Ectodermal cell (in vitro differentiated cells): ENCODE measurements around the gene GUSB.
"Not testable (repeated sequence)": the region's sequence is repeated elsewhere in the genome, so short reads cannot be mapped to it uniquely, and the experiment has no call there.

ENCODE experiments used
- H3K27ac ChIP-seq: 2 replicates; pipeline ENCODE4 v1.7.0; 2013; ENCODE audit warnings: mild to moderate bottlenecking, low read depth, low read length; ENCODE audit not compliant: insufficient read depth, poor library complexity, severe bottlenecking
- H3K27me3 ChIP-seq: 2 replicates; pipeline ENCODE4 v1.7.0; 2013; ENCODE audit warnings: mild to moderate bottlenecking, low read length; ENCODE audit not compliant: insufficient read depth, control insufficient read depth, poor library complexity, severe bottlenecking
- H3K36me3 ChIP-seq: one replicate; pipeline ENCODE4 v1.7.0; 2013; ENCODE audit warnings: low read length; ENCODE audit not compliant: control insufficient read depth, insufficient read depth
- H3K4me1 ChIP-seq: one replicate; pipeline ENCODE4 v1.7.0; 2013; ENCODE audit warnings: low read length; ENCODE audit not compliant: control insufficient read depth, insufficient read depth
- H3K4me3 ChIP-seq: 2 replicates; pipeline ENCODE4 v1.7.0; 2013; ENCODE audit warnings: low read depth, low read length, control low read depth; ENCODE audit not compliant: insufficient read depth
- H3K9me3 ChIP-seq: 2 replicates; pipeline ENCODE4 v1.7.0; 2013; ENCODE audit warnings: mild to moderate bottlenecking, low read length, moderate library complexity; ENCODE audit not compliant: control insufficient read depth
- WGBS, 2 experiments: methylation state at CpG; one replicate each; pipeline ENCODE4 v1.1.7; 2013; ENCODE audit warnings: missing lambda C conversion rate in 2 of 2; 5-methylcytosine and 5-hydroxymethylcytosine counted together

GUSB gene

GRCh38 chr7:65962033-65962432 lies 20.0 kb downstream of the GUSB start:
- Histone ChIP-seq H3K36me3 (peaks cover 29% of the 10 kb centered on the region), H3K4me3 (no peak overlapping the region), H3K27me3 (no peaks in the 10 kb centered on the region), H3K27ac (no peak overlapping the region), H3K9me3 (no peaks in the 10 kb centered on the region), H3K4me1 (no peaks in the 10 kb centered on the region)
- 96 to 99% methylated on average over 6 of the region's 6 CpGs for WGBS, 2 experiments

- Histone ChIP-seq H3K27ac (no peak overlapping the region), H3K4me3 (no peak overlapping the region), H3K9me3 (no peaks in the 10 kb centered on the region), H3K36me3 (peaks cover 20% of the 10 kb centered on the region), H3K4me1 (no peaks in the 10 kb centered on the region), H3K27me3 (no peaks in the 10 kb centered on the region)
- WGBS, 2 experiments = 89 to 91% methylated on average over 19 of the region's 19 CpGs
Observed at GRCh38 chr7:65960351-65961074, 21.5 kb downstream of the GUSB start.

GRCh38 chr7:65955718-65956117 lies 26.3 kb downstream of the GUSB start:
- Histone ChIP-seq H3K27ac (no peak overlapping the region), H3K36me3 (peaks cover 9% of the 10 kb centered on the region), H3K9me3 (no peaks in the 10 kb centered on the region), H3K4me3 (no peak overlapping the region), H3K27me3 (no peaks in the 10 kb centered on the region), H3K4me1 (no peaks in the 10 kb centered on the region)
- WGBS, 2 experiments = 95% methylated on average over 4 of the region's 4 CpGs

GRCh38 chr7:65953890-65954450 lies 28.0 kb downstream of the GUSB start:
- no peak overlapping the region for H3K4me3 ChIP-seq
- WGBS, 2 experiments = 93% methylated on average over 15 of the region's 15 CpGs
- H3K9me3 ChIP-seq = no peaks in the 10 kb centered on the region
- no peaks in the 10 kb centered on the region for H3K27me3 ChIP-seq
- no peaks in the 10 kb centered on the region for H3K36me3 ChIP-seq
- H3K27ac ChIP-seq = no peak overlapping the region
- no peaks in the 10 kb centered on the region for H3K4me1 ChIP-seq

GRCh38 chr7:65953001-65953720 lies 28.9 kb downstream of the GUSB start:
- H3K27me3 ChIP-seq = no peaks in the 10 kb centered on the region
- H3K36me3 ChIP-seq = no peaks in the 10 kb centered on the region
- no peak overlapping the region for H3K4me3 ChIP-seq
- H3K27ac ChIP-seq = no peak overlapping the region
- no peaks in the 10 kb centered on the region for H3K9me3 ChIP-seq
- 94% methylated on average over 5 of the region's 5 CpGs for WGBS, 2 experiments
- no peaks in the 10 kb centered on the region for H3K4me1 ChIP-seq

GRCh38 chr7:65951837-65952578 lies 30.0 kb downstream of the GUSB start:
- Histone ChIP-seq H3K9me3 (no peaks in the 10 kb centered on the region), H3K36me3 (no peaks in the 10 kb centered on the region), H3K4me1 (no peaks in the 10 kb centered on the region), H3K27ac (no peak overlapping the region), H3K27me3 (no peaks in the 10 kb centered on the region), H3K4me3 (no peak overlapping the region)
- WGBS, 2 experiments = 94 to 96% methylated on average over 9 of the region's 9 CpGs

- WGBS, 2 experiments = 94 to 98% methylated on average over 4 of the region's 4 CpGs
- Histone ChIP-seq H3K27ac (no peak overlapping the region), H3K4me3 (no peak overlapping the region), H3K27me3 (no peaks in the 10 kb centered on the region), H3K9me3 (no peaks in the 10 kb centered on the region), H3K4me1 (no peaks in the 10 kb centered on the region), H3K36me3 (no peaks in the 10 kb centered on the region)
Observed at GRCh38 chr7:65946904-65947303, 35.1 kb downstream of the GUSB start.

- H3K4me1 ChIP-seq = not testable (repeated sequence)
- no CpG with 5 or more reads among the region's 5 CpGs for WGBS, 2 experiments
Observed at GRCh38 chr7:65945787-65946186, 36.2 kb downstream of the GUSB start.

GRCh38 chr7:65938336-65938895 lies 43.6 kb downstream of the GUSB start:
- Histone ChIP-seq H3K4me3 (no peak overlapping the region), H3K27me3 (no peaks in the 10 kb centered on the region), H3K27ac (no peak overlapping the region), H3K4me1 (no peaks in the 10 kb centered on the region), H3K36me3 (no peaks in the 10 kb centered on the region), H3K9me3 (no peaks in the 10 kb centered on the region)
- WGBS, 2 experiments = 95 to 97% methylated on average over 7 of the region's 7 CpGs

More at GRCh38 chr7:65945787-65946186, 36.2 kb downstream of the GUSB start:
- not testable (repeated sequence) for H3K36me3 ChIP-seq, H3K4me3 ChIP-seq, H3K9me3 ChIP-seq, H3K27ac ChIP-seq, H3K27me3 ChIP-seq

GRCh38 chr7:65937296-65937695 lies 44.7 kb downstream of the GUSB start:
- Histone ChIP-seq H3K36me3 (no peaks in the 10 kb centered on the region), H3K27ac (no peak overlapping the region), H3K9me3 (no peaks in the 10 kb centered on the region), H3K4me1 (no peaks in the 10 kb centered on the region), H3K27me3 (no peaks in the 10 kb centered on the region), H3K4me3 (no peak overlapping the region)
- WGBS, 2 experiments = 79 to 95% methylated on average over 2 of the region's 2 CpGs
